Measurements from ENCODE around the gene HS6ST1. TPM values are rescaled to one million over a fixed set of nuclear protein-coding genes. Genes with fewer than 3 reads are reported as not detected.

The HS6ST1 gene
- total RNA-seq, 1 donor from 2014 or later: 31.1 TPM

GRCh38 chr2:128236491-128237035 lies 82.1 kb downstream of the HS6ST1 start:
- Histone ChIP-seq H3K36me3 (no peaks in the 10 kb centered on the region), H3F3A (ENCODE audit: low read depth) (no peaks in the 10 kb centered on the region), H3K9me3 (ENCODE audit: low read depth) (no peaks in the 10 kb centered on the region), H3K27me3 (peaks cover 23% of the 10 kb centered on the region), H3K27ac (no peak overlapping the region), H3K79me2 (ENCODE audit: low read depth) (no peaks in the 10 kb centered on the region), H3K4me1 (peaks cover 6% of the 10 kb centered on the region), H3K4me2 (no peak overlapping the region), H2AFZ (replicated peaks) (no peak overlapping the region), H4K20me1 (ENCODE audit: low read depth) (no peaks in the 10 kb centered on the region), H3K4me3 (no peak overlapping the region), H3K9ac (no peak overlapping the region)
- H3K4me1 Mint-ChIP-seq: peaks cover 7% of the 10 kb centered on the region
- no peak for DNase-seq (ENCODE audit: low spot score)
- TF ChIP-seq CTCF (IDR thresholded peaks at IDR 0.05): no peak
- TF ChIP-seq EZH2 (IDR thresholded peaks at IDR 0.05): no peak
- TF ChIP-seq EZH2phosphoT487 (IDR thresholded peaks at IDR 0.05): no peak
- H3K36me3 Mint-ChIP-seq: no peaks in the 10 kb centered on the region
- H3K9me3 Mint-ChIP-seq: no peaks in the 10 kb centered on the region
- H3K4me3 Mint-ChIP-seq: no peak overlapping the region
- H3K27me3 Mint-ChIP-seq (ENCODE audit: insufficient read depth, low read depth): peaks cover 5% of the 10 kb centered on the region
- no peak overlapping the region for H3K27ac Mint-ChIP-seq

GRCh38 chr2:128235581-128235980 lies 83.1 kb downstream of the HS6ST1 start:
- no peaks in the 10 kb centered on the region for H3K36me3 ChIP-seq
- no peak overlapping the region for H3K4me2 ChIP-seq
- no peak for TF ChIP-seq CTCF (IDR thresholded peaks at IDR 0.05)
- H3K9me3 Mint-ChIP-seq: no peaks in the 10 kb centered on the region
- H3K27me3 Mint-ChIP-seq (ENCODE audit: insufficient read depth, low read depth): peaks cover 5% of the 10 kb centered on the region
- H3F3A ChIP-seq (ENCODE audit: low read depth): no peaks in the 10 kb centered on the region
- DNase-seq (ENCODE audit: low spot score): no peak
- no peak overlapping the region for H2AFZ ChIP-seq (replicated peaks)
- H3K27me3 ChIP-seq: peaks cover 31% of the 10 kb centered on the region
- H3K4me3 ChIP-seq: no peak overlapping the region
- no peaks in the 10 kb centered on the region for H3K36me3 Mint-ChIP-seq
- no peaks in the 10 kb centered on the region for H3K9me3 ChIP-seq (ENCODE audit: low read depth)
- H3K27ac ChIP-seq: no peak overlapping the region
- no peak overlapping the region for H3K4me3 Mint-ChIP-seq
- H3K4me1 ChIP-seq: peaks cover 6% of the 10 kb centered on the region
- no peaks in the 10 kb centered on the region for H3K79me2 ChIP-seq (ENCODE audit: low read depth)
- no peak overlapping the region for H3K9ac ChIP-seq
- peaks cover 7% of the 10 kb centered on the region for H3K4me1 Mint-ChIP-seq
- H3K27ac Mint-ChIP-seq: no peak overlapping the region
- no peaks in the 10 kb centered on the region for H4K20me1 ChIP-seq (ENCODE audit: low read depth)

- Histone ChIP-seq H3F3A (ENCODE audit: low read depth) (no peaks in the 10 kb centered on the region), H2AFZ (replicated peaks) (no peak overlapping the region), H3K9me3 (ENCODE audit: low read depth) (no peaks in the 10 kb centered on the region), H3K27ac (no peak overlapping the region), H3K4me2 (no peak overlapping the region), H3K27me3 (peaks cover 31% of the 10 kb centered on the region), H3K79me2 (ENCODE audit: low read depth) (no peaks in the 10 kb centered on the region), H3K4me3 (no peak overlapping the region), H3K36me3 (no peaks in the 10 kb centered on the region), H3K4me1 (peaks cover 6% of the 10 kb centered on the region), H3K9ac (no peak overlapping the region), H4K20me1 (ENCODE audit: low read depth) (no peaks in the 10 kb centered on the region)
- Mint-ChIP-seq H3K36me3 (no peaks in the 10 kb centered on the region), H3K27ac (no peak overlapping the region), H3K27me3 (ENCODE audit: insufficient read depth, low read depth) (peaks cover 5% of the 10 kb centered on the region), H3K4me1 (peaks cover 7% of the 10 kb centered on the region), H3K9me3 (no peaks in the 10 kb centered on the region), H3K4me3 (peak overlapping the region; percentile 59)
- no peak for TF ChIP-seq EZH2phosphoT487 (IDR thresholded peaks at IDR 0.05)
- no peak for TF ChIP-seq CTCF (IDR thresholded peaks at IDR 0.05)
- no peak for DNase-seq (ENCODE audit: low spot score)
Measured at GRCh38 chr2:128234613-128235012, 84.1 kb downstream of the HS6ST1 start.

Measured in neural progenitor cell (in vitro differentiated cells).